GM18508 (cell line): Measurements from ENCODE around the gene TPM2.

ENCODE experiments used
- ATAC-seq: cut with Tn5 transposase; IDR thresholded peaks from one replicate; pipeline ENCODE4 v1.9.1; 2021; ENCODE audit warnings: moderate number of reproducible peaks; ENCODE audit not compliant: insufficient read depth, unreplicated experiment

The TPM2 gene

GRCh38 chr9:35718721-35719511, 29.2 kb upstream of the TPM2 start:
- ATAC-seq, result no peak

- no peak for ATAC-seq
These were observed 27.6 kb upstream of the TPM2 start for GRCh38 chr9:35717132-35717870.

- ATAC-seq, result no peak
These were observed 26.5 kb upstream of the TPM2 start for GRCh38 chr9:35716230-35716629.

- no peak for ATAC-seq
These were observed 25.0 kb upstream of the TPM2 start for GRCh38 chr9:35714579-35715252.

GRCh38 chr9:35714123-35714522, 24.4 kb upstream of the TPM2 start:
- ATAC-seq, result no peak

- no peak for ATAC-seq
These were observed 23.9 kb upstream of the TPM2 start for GRCh38 chr9:35713578-35713977.

- no peak for ATAC-seq
These were observed 23.2 kb upstream of the TPM2 start for GRCh38 chr9:35712762-35713400.

- ATAC-seq, result no peak
These were observed 22.0 kb upstream of the TPM2 start for GRCh38 chr9:35711501-35712428.

- no peak for ATAC-seq
These were observed 21.2 kb upstream of the TPM2 start for GRCh38 chr9:35710818-35711500.

- no peak for ATAC-seq
These were observed 18.4 kb upstream of the TPM2 start for GRCh38 chr9:35708146-35708545.

- ATAC-seq, result no peak
These were observed 17.2 kb upstream of the TPM2 start for GRCh38 chr9:35706951-35707350.

GRCh38 chr9:35705836-35706430, 16.2 kb upstream of the TPM2 start:
- ATAC-seq, result no peak

GRCh38 chr9:35705372-35705771, 15.6 kb upstream of the TPM2 start:
- no peak for ATAC-seq

GRCh38 chr9:35703906-35704672, 14.4 kb upstream of the TPM2 start:
- no peak for ATAC-seq

- ATAC-seq, result no peak
These were observed 13.0 kb upstream of the TPM2 start for GRCh38 chr9:35702696-35703095.

GRCh38 chr9:35700942-35701341, 11.2 kb upstream of the TPM2 start:
- no peak for ATAC-seq

GRCh38 chr9:35700031-35700430, 10.3 kb upstream of the TPM2 start:
- no peak for ATAC-seq

- ATAC-seq, result no peak
These were observed 8.5 kb upstream of the TPM2 start for GRCh38 chr9:35698231-35698630.
